NT2/D1 (cell line): ENCODE data around the gene MRO.

ENCODE experiments used
- SUZ12 ChIP-seq: IDR thresholded peaks from 2 replicates; pipeline ENCODE4 v1.6.1; 2011; ENCODE audit not compliant: insufficient read length, insufficient read depth; ENCODE audit errors: extremely low read depth
- YY1 ChIP-seq: IDR thresholded peaks from 2 replicates; pipeline ENCODE4 v1.6.1; 2011; ENCODE audit not compliant: insufficient read length, insufficient read depth
- ZNF274 ChIP-seq: IDR thresholded peaks from 2 replicates; pipeline ENCODE4 v1.6.1; 2011; ENCODE audit warnings: mild to moderate bottlenecking, low read depth, low read length

DNA sequence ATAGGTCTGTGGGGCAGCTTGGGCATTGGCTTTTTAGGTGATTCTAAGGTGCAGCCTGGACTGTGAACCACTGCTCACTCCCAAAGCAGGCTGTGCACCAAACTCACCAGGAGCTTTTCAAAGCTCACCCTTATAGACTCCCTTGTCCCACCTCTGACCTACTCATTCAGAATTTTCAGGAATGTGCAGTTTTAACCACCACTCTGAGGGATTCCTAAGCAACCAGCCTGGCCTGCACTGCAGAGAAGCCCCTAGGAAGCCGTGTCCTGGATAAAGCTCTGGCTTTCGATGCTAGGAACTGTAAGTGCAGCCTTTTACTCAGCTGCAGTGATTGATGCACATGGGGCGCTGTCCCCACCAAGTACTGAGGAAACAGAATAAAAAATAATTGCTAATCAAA, 33.0 kb downstream of the MRO start:
- TF ChIP-seq YY1, result no peak
- no peak for TF ChIP-seq ZNF274
- no peak for TF ChIP-seq SUZ12
